GF-D8 (cell line): ENCODE measurements around the gene ERC2.

Source experiments
- DNase-seq: peaks from one replicate; lab custom pipeline; 2025; lab: John Stamatoyannopoulos, UW

ERC2 gene

DNA sequence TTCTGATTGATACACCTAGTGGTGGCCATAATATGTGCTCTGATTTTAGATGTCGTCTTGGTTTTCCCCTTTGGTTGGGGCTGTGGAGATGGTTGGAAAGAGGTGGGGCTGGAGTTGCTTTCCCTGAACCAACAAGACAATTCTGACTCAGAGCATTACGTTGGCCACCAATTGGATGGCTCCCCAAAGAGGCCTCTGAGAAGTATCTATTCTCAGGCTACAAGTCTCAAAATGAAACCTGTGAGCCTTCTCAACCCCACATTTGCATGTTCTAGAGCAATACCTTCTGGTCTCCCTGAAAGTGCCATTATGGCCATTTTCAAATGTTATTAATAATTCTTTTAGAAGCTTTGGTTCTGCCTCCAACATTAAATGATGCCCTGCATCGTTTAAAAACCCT is 792.8 kb downstream of the ERC2 start:
- no peak for DNase-seq

DNA sequence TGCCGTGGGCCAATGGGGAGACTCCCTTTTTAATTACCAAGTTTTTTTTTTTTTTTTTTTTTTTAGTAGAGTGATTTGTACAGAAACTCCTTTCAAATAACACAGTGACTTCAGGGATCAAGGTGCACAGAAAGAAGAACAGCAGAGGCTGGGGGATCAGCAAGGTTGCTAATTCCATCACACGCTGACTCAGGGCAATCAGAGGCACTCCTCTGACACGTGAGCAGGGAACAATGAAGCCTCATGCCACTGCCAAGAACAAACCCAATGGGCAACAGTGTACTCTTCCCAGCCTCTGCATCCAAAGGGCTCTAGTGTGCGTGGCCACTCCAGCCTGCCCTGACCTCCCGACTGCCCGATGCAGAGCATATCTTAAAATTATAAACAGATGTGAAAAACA is 794.5 kb downstream of the ERC2 start:
- no peak for DNase-seq

DNA sequence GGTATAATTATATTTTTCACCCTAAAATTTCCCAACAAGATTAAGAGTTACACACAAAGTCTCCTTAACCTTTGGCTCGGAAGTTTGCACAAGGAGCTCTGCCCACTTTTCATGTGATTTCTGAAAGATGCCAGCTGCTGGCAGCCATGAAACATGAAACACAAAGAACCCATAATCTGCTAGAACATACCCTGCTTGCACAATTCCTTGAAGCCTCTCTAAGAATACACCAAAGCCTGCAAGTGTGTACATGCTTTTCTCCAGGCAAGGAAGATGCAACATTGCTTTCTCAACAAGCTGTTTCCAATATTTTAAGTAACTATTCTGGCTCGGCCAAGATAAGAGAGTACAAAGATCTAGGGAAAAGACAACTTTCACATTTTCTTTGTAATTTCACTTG is 799.1 kb downstream of the ERC2 start:
- DNase-seq, result no peak

DNA sequence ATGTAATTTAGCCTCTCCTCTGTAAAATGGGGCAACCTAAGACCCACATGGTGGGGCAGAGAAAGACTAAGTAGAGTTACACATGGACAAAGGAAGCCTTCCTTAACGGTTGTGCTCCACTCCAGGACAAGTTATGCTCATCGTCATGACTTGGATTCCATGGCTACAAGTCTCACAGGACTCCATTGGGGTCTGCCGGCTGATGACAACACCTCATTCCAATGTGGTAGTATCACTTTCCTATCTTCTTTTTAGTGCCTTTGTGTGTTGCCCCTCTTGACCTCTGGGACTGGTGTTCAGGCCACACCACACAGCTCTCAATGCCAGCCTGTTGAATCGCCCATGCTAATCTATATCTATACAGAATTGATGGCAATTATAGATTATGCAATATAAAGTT is 799.9 kb downstream of the ERC2 start:
- DNase-seq, result no peak

DNA sequence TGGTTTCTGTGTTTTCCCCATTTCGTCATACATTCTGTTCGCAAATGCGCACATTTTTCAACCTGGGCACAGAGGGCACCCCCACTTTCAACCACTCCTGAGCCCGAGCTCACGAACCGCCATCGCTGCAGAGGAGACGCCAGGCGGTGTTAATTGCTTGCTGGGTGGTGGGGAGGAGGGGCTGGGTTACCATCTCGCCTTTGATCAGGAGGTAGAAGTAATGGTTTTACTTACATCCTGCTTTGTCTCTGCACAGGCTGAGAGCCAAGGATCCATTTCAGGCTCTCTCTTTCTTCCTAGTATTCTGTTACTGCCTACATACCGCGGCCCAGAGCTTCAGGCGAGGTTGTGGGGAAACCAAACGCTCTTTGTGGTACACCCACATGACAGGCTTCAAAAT is 803.9 kb downstream of the ERC2 start:
- DNase-seq, result no peak

DNA sequence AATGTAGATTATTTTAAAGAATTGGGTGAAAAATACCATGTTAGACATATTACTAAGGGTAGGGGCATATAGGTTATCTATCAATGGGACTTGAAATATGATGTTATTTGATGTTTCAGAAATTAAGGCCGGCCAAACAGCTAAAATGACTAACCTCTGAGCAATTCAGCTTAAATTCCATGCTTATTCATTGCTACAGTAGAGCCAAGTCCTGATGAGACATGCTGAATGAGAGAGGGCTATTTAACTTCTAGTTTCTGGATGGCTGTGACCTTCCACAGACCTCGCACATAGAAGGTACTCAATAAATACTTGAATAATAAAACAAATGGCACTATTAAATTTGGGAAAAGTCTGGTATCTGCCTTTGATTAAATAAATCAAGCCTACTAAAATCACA is 805.6 kb downstream of the ERC2 start:
- no peak for DNase-seq

DNA sequence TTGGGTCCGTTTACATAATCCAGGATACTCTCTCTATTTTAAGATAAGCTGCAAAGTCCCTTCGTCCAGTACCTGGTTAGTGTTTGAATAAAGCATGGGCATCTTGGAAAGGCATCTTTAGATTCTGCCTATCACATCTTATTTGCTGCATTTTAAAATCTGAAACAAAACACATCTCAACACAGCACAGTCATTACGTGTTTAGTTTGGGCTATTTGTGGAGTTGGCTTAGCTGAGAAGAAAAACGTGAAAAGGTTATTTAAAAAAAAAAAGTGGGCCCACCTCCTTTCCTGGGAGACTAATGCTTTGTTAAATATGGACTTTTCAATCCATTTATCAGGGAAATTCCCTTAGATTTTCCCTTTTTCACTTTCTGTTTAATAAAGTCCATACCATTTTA is 806.7 kb downstream of the ERC2 start:
- no peak for DNase-seq

DNA sequence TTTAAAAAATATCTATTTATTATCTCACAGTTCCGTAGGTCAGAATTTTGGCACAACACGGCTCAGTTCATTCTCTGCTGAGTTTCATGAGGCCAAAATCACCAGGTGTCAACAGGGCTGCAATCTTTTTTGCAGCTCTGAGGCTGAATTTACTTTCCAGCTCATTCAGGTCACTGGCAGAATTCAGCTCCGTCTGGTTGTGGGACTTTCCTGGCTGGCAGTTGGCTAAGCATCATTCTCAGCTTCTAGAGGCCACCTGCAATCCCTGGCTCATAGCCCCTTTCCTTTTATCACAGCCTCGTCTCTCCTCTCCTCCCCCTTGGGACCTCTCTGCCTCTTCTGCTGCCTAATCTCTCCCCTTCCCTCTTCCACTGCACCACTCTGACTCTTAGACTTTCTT is 807.1 kb downstream of the ERC2 start:
- no peak for DNase-seq

DNA sequence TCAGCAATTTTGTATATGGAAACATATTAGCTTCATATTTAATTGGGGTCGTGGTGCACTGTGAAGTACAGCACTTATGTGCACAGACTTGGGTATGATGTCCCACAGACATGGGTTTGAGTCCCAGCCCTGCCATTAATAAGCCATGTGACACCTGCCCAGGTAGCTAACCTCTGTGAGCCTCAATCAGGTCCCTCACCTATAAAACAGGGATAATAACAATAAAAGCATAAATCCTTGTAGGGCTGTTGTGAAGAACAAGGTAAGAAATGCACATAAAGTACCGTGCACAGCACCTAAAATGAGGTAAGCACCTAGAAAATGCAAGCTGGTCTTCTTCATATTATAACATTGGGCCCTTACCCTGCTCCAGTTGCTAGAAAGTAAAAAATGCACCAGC is 807.6 kb downstream of the ERC2 start:
- no peak for DNase-seq

DNA sequence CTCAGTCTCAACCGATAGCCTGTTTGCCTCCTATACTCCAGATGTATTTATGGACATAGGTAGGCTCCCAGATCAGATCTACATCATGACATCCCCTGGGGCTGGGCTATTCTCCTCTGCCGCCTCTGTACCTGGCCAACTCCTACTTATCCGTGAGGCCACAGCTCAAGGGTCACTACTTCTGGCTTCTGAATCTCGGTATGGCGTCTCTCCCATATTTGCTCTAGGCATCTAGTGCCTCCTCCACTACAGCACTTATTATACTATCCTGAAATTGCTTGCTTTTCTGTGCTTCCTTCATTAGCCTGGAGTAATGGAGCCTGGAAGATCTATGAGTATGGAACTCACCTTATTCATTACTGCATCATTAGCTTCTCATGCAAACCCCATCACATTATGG is 808.6 kb downstream of the ERC2 start:
- no peak for DNase-seq

DNA sequence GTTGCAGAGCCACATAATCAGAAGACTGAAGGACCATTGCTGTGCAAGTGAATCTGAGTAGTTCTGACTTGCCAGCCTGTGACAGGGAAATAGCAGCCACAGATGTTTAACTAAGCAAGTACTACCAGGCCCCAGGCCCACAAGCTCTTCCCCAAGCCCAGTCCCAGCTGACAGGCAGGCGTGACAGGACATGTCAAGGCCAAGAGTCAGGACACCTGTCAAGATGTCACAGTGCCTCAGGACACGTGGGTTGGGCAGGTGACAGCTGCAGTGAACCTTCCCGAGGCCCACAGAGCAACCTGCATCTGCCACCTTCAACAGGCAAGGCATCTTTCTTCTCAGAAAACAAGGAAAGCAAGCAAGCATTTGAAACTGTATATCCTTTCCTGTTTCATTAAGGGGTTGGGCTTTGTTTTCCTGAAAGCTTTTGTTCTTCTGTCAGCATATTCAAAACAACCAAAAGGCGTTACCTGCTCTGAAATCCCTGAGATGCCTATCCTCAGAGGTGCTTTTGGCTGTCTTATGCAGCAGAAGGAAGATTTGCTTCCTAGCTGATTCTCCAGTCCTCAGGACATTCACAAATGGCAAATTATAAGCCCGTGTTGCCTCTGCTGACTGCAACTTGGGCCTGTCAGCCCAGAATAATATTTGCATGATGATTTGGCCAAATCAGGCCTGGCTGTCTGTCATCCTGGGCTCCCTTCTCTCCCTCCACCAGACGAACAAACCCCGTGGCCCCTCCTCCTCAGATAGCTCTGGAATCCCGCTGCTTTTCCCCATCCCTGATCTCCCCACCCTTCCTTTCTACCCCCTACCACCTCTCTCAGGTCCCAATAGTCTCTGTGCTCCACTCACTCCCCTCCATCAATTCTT is 809.3 kb downstream of the ERC2 start:
- no peak for DNase-seq

DNA sequence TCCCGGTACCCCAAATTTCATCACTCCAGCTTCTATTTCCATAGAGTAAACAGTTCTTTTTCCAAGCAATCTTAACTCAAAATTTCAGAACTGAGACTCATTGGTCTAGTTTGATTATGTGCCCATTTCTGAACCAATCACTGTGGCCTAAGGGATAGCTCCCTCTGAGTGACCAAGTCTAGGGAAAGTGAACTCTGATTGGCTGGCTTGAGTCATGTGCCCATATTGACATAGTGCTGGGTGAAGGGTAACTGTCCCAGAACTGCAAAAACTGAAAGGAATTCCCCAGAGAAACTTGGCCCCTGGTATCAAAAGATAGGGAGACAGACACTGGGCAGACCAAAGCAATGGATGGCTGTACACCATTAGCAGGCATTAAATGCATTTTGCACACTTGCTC is 810.0 kb downstream of the ERC2 start:
- no peak for DNase-seq

DNA sequence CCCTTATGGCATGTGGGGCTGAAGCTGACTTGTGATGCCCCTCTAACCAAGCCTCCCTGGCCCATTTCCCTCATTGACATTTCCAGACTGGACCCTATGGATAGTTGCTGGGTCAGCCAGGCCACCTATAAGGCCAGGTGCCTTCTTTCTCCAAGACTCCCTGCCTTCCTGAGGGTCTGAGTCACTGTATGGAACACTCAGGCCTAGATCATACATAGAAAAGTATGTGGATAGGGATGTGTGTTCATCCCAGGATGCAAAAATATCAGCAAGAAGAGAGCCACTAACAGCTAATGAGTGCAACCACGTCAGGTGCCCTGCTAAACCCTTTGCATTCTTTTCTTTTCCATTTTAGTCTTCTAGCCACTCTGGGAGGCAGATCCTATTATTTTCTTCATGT is 812.7 kb downstream of the ERC2 start:
- no peak for DNase-seq

DNA sequence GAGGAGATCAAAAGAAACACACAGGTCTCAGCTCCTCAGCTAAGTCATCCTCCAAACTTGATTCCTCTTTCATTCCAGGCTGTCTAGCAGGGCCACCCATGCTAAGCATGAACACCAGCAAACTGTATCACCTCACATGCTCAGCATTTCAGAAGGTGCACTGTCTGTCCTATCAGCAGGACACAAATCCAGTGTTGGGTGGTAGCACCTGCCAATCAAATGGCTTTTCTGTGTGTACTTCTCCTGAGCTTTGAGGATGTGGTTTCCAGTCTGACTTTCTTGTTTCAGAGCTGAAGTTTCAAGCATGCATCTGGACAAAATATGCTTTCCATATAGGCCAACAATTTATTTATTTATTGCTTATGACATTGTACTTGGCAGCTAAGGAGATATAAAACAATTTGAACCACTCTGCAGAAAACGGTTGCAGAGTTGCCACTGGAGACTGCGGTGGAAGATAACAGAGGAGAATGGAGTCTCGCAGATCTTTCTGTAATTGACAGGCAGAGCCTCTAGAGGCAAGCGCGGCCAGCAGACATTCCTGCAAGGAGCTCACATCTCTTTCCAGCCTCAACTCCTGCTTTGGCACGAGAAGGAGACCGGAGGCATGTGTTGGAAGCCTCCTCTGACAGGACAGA is 814.0 kb downstream of the ERC2 start:
- DNase-seq, result no peak

DNA sequence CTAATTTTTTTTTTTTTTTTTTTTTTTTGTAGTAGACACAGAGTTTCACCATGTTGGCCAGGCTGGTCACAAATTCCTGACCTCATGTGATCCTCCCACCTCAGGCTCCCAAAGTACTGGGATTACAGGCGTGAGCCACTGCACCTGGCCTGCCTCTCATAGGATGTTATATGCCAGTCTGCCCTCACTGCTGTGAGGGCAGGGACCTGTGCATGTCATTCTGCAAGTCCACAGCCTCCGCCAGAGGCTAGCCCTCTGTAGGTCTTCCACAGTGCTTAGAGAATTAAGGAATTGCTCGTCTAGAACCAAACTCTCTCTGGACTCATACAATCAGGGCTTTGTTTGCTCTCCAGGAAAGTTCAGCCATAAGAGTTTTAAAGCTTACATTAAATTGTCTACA is 817.3 kb downstream of the ERC2 start:
- DNase-seq, result no peak

DNA sequence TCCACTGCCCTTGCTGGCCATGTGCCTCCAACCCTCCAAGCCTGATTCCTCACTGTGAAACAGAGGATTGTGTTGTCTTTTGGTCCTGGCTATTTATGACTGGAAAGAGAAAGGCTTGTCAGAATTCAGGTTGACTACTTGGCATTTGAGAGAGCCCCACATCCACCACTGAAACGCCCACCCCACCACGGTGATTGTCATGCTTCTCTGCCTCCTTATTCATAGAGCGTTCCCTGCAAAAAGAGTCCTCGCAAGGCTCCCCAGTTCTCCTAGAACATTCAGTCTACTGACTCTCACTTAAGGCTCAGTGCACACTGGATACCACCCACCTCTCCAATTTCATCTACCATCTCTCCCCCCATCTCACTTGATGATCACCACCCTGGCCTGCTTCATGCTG is 818.3 kb downstream of the ERC2 start:
- no peak for DNase-seq

DNA sequence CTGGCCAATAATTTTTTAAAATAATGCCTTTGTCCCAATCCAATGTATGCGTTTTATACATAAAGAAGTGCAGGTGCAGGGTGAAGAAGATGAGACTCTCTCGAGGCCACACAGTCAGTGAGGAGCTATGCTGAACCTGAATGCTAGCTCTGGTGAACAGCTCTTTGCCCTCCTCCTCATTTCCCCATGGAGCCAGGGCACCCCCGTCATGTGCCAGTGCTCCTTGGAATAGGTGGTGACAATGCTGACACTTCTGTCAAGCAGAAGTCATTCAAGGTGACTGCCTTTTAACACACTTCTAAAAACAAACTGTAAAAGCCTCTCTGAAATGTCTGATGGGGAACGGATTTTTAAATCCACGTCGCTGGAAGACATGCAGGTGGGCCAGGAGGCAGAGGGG is 818.7 kb downstream of the ERC2 start:
- DNase-seq, result no peak

DNA sequence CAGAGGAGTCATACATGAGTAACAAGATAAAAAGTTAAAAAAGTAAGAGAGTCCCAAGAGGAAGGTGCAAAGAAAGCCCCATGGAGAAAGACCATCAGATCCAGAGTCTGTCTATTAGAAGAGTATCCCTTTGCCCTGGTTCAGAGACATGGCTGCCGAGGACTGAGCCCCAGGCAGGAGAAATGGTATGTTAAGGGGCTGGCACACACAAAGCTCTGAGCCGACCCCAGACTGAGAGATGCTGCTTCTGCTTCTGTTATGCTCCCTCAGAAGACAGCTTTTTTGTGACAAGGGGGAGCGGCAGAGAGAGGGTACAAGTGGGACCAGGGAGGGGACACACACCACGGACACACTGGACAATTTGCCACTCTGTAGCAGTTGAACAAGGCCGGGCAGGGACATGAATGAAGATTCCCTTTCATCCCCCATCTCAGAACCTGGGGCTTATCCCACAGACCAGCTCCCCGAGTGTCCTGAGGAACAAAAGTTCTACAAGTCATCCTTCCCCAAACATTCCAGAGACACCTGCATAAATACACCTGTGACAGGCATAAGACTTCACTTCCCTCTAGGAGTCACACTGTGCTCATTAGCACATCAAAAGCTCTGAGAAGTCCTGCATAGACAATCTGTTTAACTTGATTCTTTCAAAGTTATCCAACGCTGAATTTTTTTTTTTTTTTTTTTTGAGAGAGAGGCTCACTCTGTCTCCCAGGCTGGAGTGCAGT is 819.5 kb downstream of the ERC2 start:
- DNase-seq, result no peak

DNA sequence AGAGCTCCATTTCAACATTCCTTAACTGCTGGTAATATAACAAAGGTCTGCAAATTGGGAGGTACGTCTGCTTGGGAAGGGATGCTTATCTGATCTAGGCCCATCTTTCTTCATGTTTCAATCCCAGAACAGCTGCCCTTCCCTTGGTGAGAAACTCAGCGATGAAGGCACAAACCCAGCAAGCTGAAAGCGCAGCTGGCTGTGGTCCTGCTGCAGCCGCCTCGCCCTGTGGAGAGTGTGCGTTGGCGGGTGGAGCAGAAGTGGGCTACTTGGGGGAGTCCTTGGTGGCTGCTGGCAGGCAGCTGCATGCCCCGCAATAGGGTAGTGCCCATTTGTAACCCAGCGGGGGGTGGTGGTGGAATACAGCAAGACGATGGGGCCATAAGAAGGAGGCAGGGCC is 820.6 kb downstream of the ERC2 start:
- no peak for DNase-seq

DNA sequence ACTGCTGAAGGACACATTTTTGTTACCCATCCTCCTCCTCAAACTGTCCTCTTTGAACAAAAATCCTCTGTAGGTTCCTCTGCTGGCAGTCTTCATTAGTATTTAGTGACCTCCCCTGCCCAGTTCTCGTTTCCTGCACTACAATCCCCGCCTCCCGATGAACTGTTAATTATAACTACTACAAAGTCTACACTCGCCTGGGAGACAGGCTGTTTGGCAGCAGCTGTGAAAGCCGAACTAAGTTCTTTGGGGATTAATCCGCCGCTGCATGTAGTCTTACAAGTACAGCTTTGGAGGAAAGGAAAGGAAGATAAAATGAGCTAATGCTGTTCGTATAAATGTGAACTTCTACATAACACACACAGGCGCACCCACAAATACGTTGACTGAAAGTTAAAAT is 821.2 kb downstream of the ERC2 start:
- DNase-seq, result no peak

DNA sequence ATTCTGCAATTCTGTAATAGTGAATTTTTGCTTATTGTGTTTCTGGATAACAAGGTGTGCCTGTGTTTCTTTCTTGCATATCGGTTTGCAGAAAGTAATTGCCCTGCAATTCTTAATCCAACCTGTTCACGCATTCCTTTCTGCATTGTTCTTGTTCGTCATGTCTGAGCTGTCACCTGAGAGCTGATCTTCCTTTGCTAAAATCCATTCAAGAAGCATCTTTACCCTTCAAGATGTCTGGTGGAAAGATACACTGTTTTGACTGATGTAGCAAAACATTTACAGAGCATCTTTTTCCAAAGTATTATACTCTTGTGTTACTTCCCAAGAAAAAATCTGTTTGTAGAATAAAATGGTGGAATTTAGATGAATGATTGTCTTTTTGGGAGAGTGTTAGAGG is 822.1 kb downstream of the ERC2 start:
- DNase-seq, result no peak

DNA sequence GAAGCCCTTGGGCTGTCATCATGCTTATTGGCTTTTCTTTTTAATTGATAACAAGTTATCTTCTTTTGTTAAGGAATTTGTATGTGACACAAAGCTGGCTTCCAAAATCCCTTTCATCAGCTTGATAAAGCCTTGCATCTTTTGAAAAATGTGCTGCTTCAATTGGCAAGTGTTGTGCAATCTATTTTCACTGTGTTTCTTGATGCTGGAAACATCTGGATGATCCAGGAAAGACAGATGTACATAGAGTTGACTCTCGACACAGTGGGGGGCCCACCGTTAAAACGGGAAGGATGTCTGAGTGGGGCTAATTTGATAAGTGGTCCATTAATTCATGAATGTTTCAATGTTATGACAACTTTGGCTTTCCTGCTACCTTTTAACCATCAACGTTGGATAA is 822.8 kb downstream of the ERC2 start:
- no peak for DNase-seq

DNA sequence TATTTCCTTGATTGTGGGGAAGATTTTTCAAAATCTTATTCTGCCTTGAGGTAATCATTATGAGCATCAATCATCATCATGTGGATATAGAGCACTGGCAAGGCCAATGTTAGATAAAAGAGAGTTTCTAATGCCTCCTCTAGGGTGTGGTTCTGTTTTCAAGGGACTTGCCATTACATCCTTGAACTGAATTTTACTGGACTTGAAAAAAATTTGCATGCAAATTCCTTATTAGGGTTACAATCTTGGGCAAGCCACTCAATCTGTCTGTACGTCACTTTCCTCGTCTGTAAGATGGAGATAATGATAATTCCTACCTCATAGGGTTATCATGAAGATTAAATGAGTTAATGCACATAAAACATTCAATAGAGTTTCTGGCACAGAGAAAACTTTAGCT is 825.0 kb downstream of the ERC2 start:
- no peak for DNase-seq
